SIG-M5 treated with dmso at 0.1 percent for 504 hours (cell line): ENCODE data around the gene TCF25.
A peak's percentile ranks its signal among the peaks of the same experiment; 100 is the strongest.
"Not testable (repeated sequence)": the region's sequence is repeated elsewhere in the genome, so short reads cannot be mapped to it uniquely, and the experiment has no call there.

Experiments used
- DNase-seq: peaks from one replicate; lab custom pipeline; 2025; ENCODE audit not compliant: unreplicated experiment; lab: John Stamatoyannopoulos, UW

The TCF25 gene

DNA sequence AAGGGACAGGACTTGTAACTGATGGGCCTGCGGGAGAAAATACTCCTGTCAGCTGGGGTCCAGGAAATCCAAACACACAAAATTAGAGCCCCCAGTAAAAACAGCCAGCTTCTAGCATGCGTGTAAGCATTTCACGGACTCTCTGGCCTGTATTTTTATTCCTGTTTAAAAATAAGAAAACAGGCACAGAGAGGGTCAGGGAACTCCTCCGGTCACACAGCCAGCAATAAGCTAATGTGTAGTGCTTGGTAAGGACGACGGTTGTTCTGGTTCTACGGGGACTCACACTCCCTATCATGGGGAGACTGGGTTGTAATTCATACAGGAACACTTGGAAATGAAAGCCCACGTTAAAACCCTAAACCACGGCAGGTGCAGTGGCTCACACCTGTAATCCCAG, 1.5 kb upstream of the TCF25 start:
- no peak for DNase-seq

DNA sequence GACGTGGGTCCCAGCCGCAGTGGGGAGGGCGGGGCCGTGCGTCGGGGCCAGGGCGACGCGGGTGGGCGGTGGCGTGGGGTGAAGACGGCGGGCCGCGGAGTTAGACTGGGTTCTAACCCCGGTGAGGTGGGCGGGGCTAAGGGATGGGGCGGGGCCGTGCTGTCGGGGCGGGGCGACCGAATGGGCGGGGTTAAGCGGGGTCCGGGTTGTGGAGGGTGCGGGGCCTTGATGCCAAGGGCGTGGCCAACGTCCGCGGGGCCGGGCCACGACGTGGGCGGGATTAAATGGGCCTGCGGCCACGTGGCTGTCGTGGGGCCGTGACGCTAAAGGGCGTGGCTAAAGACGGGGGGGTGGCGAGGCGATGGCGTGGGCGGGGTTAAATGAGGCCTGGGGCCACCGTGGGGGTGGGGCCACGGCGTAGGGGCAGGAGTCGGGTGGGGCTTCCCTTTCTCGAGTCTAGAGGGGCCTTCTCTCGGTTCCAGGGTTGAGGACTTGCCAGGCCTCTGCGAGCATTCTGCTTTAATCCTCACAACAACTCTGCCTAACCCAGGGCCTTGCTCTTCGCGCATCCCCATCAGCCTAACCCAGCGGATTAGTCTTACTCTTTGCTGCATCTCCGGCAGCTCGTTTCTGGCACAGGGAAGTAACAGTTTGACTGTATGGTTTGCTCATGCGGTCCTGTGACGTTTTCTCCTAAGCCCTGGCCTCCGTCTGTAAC, 739 bp downstream of the TCF25 start:
- peak; percentile 92 for DNase-seq

DNA sequence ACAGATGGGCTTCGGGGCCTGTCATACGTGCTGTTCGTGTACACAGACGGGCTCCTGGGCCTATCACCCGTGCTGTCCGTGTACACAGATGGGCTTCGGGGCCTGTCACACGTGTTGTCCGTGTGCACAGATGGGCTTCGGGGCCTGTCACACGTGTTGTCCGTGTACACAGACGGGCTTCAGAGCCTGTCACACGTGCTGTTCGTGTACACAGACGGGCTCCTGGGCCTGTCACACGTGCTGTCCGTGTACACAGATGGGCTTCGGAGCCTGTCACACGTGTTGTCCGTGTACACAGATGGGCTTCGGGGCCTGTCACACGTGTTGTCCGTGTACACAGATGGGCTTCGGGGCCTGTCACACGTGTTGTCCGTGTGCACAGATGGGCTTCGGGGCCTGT, 5.7 kb downstream of the TCF25 start:
- not testable (repeated sequence) for DNase-seq

DNA sequence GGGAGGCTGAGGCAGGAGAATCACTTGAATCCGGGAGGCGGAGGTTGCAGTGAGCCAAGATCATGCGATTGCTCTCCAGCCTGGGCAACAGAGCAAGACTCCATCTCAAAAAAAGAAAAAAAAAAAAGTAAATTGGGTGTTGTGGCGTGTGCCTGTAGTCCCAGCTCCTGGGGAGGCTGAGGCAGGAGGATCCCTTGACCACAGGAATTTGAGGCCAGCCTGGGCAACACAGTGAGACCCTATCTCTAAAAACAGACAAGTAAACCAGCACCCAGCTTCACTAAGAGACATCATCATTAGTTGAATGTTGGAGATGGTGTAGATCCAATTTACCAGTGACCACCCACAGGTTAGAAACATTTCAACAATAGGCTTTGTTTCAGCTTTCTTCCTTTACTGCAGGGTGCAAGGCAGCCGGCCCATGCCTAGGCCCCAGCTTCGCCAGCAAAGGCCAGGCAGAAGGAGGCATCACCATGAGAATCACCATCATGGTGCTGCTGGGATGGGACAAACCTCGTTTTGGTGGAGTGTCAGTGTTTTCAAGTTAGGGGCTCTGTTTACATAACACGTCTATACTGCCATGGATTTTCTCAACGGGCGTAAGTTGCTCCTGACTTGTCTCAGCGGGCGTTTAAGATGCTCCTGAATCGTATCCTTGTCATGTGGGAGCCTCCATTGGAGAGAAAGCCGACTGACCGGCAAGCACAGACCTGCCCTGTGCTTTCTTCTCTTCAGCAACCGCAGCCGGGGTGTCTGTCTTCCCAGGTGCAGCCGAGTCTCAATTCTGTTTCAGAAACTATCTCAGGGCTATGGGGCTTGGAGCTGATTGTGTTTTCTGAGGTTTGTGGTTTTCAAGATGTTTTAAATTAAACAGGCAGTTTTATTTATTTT, 7.3 kb downstream of the TCF25 start:
- no peak for DNase-seq

DNA sequence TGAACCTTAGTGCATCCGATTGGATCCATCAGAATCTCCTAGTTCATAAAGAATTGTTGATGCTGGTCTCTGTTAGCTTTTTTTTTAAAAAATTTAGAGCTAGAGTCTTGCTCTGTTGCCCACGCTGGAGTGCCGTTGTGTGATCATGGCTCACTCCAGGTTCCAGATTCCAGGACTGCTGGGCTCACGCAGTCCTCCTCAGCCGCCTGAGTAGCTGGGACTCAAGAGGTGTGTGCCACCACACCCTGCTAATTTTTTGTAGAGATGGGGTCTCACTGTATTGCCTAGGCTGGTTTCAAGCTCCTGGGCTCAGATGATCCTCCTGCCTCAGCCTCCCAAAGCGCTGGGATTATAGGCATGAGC, 8.0 kb downstream of the TCF25 start:
- no peak for DNase-seq

DNA sequence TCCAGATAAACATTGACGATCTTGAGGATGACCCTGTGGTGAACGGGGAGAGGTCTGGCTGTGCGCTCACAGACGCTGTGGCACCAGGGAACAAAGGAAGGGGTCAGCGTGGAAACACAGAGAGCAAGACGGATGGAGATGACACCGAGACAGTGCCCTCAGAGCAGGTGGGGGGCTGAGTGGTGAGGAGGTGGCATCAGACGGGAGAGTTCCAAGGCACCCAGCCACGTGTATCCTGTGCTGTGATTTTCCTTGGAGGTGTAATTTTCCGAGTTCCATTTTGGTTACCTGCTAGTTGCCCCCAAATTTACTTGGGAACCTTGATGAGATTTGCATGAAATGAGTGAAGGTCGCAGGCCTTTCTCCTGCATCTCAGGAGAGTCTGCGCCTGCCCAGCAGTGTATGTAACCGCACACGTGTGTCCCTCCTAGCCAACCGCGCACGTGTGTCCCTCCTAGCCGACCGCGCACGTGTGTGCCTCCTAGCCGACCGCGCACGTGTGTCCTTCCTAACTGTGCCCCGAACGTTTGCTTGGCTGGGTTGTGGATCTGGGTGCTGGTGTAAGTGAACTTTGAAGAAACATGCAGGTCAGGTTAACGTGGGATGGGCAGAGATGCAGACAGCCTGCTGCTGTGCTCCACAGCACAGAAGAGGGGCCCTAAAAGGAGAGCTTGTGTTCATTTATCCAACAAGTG, 10.1 kb downstream of the TCF25 start:
- DNase-seq = no peak

DNA sequence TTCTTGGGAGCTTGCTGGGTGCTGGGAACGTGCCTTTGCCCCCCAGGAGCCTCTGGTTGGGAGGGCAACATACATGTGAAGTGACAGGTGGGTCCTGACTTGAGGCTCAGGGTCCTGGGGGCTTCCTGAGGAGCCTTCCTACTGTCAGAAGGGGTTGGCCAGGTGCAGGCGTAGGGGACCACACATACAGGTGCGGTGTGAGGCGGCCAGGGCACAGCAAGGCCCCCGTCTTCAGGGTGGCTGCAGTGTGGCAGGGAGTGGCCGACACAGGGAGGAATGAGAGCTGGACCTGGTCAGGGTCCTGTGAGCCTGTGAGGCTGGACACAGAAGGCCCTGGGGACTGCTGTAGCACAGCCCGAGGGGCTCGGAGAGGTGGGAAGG, 10.6 kb downstream of the TCF25 start:
- DNase-seq = no peak

DNA sequence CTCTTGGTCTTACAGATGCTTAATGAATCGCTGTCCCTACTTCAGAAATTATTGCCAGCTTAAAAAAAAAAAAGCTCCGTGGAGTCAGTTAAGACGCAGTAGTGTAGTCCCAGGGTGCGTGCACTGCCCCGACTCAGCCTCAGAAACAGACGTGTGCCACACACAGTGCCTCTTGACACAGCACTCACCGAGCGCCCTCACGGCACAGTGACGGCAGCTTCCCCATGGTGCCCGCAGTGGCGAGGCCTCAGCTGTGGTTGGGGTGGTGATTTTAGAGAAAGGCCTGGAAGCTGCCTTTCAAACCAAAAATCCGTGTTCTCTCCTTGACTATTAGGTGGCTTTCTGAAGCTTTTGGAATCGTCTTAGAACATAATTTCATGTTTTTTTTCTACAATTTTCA, 13.9 kb downstream of the TCF25 start:
- DNase-seq = no peak

DNA sequence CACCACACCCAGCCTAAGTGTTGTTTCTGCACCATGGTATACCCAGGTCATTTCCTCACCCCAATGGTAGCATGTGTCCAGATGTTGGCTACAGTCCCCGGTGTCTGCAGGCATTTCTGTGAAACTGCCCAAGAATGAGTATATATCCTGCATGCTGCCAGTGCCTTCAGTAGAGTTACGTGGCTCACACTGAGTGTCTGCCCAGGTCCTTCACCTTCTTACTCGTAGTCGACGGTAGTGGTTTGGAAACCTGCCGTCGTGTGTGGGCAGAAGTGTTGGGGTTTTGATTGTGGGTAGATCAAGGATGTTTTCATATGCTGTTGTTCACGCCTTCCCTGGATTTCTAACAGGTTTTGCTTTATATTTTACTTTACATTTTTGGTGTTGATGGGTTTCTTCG, 16.8 kb downstream of the TCF25 start:
- DNase-seq = no peak

DNA sequence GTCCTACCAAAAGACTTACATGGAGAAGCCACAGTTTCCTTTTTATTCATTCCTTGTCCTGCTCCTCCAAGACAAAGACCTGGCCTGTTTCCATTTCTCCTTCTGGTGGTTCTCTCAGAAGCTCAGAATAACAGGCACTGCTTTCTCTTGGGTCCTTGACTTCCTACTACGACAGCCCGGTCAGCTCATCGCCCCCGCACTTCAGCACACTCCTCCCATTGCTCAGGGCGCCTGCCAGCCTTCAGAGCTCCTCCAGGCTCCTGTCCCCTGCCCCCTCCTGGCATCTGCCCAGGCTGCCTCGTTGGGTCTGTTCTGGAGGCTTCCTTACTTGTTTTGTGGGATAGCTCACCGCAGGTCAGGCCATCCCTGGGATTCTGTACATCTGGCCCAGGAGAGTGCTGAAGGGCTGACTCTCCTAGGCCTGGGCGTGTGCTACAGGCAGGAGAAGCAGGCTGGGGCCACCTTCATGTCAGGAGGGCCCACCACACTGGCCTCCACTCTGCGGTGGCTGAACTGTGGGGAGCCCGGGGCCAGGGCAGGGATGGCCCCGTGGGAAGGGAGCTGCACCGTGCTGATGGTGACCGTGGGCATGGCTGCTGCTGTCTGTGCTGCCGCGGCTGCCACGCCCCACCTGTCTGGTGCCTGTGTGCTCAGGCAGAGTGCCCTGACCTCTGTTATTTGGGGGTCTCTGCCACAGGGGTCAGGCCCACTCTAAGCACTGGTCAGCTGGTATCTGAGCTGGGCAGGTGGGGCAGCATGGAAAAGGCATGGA, 17.7 kb downstream of the TCF25 start:
- no peak for DNase-seq

DNA sequence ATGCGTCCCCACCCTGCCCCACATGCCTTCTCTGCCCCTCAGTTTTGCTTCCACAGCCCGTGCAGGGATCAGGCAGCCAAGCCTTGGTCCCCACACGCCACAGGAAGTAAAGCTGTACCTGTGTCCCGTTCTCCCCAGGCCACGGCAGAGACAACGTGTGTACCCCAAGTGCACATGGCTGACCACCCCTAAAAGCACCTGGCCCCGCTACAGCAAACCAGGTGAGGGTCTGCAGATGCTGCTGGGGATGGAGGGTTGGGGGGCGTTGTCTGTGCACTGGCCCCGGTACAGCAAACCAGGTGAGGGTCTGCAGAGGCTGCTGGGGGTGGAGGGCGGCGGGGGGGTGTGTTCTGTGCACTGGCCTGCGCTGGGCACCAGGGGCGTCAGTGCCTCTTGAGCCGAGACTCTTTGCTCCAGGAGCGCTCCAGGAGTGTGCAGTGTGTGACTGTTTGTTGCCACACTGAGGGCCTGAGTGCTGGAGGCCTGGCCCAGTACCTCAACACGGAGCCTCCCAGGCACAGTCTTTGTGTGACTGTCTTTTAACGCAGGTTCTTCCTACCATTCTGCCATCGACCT, 18.8 kb downstream of the TCF25 start:
- DNase-seq = no peak

DNA sequence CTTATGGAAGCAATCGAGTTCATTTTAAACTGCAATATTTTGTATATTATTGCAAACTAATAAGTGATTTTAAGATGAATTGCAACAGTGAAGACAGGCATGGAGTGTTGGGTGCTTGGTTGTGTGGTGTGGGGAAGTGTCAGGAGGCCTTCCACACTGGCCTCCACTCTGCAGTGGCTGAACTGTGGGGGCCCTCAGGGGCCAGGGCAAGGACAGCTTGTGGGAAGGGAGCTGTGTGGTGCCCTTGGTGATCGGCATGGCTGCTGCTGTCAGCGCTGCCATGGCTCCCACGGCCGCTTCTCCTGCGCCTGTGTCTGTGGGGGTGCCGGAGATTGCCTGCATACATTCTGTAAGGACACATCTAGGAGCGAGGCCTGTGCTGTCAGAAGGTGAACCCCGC, 19.2 kb downstream of the TCF25 start:
- no peak for DNase-seq

DNA sequence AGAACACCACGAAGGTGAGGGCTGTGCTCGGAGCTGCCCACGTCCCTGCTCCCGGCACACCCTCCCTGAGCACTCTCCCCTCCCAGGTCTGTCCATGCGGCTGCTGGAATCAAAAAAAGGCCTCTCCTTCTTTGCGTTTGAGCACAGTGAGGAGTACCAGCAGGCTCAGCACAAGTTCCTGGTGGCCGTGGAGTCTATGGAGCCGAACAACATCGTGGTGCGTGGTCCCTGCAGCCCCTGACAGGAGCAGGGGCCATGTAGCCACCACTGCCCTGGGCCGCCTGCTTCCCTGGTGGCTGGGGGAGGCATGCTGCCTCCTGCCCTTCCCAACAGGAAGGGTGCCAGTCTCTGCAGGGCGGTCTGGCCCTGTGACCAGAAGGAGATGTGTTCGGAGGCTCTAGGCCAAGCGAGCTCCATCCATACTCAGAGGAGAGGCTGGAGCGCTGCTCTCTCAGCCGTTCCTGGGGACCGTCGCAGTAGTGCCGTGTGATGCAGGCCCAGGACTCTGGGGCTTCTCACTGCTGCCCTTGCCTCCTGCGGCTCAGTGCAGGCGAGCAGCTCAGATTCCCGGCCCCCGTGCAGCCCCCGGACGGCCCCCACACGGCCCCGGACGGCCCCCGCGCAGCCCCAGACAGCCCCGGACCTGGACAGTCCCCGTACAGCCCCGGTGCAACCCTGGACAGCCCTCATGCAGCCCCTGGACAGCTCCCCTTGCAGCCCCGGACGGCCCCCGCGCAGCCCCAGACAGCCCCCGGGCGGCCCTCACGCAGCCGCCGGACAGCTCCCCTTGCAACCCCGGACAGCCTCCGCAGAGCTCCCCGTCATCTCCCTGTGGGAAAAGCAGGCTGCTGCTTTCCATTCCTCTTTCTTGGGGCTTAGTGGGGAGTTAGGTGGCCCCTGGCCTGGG, 20.5 kb downstream of the TCF25 start:
- no peak for DNase-seq

DNA sequence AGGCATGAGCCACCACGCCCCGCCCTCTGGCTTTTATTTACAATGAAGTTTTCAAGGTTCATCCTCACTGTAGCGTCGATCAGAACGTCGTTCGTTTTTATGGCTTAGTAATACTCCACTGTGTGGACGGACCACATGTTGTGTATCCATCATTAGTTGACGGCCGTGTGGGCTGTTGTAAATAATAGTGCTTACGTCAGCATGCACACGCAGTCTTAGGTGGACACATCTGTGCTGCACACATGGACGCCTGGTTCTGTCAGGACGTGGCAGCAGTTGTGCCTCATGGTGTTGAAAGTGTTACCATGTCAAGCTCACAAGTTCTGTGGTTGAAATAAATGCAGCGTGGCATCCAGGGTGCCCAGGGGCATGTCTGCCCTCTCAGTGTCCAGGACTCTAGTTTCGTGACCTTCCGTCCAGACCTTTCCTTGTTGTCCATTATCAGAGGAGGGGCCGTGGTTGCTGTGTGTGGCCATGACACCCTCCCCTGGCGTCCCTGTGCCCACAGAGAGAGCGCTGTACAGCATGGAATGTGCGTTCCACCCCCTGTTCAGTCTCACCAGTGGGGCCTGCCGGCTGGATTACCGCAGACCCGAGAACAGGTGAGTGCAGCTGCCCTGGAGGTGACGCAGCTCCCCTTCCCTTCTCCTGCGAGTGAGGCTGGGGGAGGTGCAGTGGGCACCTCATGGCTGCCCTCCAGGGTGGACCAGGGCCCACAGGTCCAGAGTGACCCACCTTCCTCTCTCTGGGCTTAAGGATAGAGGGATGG, 22.3 kb downstream of the TCF25 start:
- no peak for DNase-seq

DNA sequence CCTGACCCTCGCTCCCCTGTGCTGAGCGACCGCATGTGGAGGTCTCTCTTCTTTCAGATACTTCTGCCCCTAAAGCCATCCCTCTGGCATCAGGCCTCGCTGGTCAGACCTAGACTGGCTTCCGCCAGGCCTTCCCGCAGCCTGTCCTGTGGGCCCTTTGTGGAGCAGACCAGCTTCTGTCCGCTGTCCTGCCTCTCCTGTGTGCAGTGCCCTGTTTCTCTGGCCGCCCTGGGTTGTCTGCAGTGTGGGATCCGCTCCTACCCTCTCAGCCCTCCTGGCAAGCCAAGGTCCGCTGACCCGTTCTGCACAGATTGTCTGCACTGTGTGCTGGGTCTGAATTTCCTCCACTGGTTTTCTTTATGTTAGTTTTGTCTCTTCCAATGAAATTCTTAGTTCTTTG, 23.8 kb downstream of the TCF25 start:
- no peak for DNase-seq

DNA sequence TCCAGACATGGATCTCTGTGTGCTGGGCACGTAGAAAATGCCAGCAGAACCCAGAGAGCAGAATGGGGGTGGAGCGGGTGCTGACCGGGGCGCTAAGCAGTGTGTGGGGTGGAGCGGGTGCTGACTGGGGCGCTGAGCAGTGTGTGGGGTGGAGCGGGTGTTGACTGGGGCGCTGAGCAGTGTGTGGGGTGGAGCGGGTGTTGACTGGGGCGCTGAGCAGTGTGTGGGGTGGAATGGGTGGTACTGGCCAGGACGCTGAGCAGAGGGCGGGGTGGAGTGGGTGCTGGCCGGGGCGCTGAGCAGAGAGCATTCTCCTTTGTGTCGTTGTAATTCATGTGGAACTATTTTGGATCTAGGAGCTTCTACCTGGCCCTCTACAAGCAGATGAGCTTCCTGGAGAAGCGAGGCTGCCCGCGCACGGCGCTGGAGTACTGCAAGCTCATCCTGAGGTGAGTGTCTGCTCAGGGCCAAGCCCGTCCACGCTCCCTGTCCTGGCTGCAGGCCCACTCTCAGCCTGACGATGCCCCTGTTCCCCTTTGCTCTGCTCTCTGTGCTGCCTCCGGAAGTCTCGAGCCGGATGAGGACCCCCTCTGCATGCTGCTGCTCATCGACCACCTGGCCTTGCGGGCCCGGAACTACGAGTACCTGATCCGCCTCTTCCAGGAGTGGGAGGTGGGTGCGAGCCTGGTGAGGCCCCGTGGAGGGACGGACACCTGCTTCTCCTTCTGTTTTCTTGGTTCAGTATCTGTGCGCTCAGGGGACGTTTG, 25.0 kb downstream of the TCF25 start:
- no peak for DNase-seq

DNA sequence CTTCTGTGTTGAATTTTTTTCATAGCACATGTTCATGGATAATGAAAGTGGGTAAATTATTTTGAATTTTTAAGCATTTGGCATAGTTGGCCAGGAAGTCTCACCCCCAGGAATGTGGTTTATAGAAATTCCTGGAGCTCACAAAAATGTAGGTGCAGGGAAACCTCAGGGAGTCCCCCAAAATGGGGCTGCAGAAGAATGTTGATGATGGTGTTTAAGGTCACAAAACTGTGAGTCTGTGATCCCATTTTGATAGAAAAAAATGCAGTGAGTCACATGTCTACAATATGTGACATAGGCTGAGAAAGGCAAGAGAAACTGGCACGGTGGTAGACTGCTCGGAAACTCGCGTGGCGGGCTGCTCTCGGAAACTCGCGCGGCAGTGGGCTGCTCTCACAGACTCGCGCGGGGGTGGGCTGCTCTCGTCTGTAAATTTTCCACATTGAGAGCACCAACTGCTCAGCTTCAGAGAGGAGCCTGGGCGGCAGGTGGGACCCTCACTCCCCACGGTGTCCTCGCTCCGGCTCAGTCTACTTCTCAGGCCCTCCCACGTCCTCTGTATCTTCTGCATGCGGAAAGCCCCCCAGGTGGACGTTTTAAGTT, 26.6 kb downstream of the TCF25 start:
- DNase-seq = no peak

DNA sequence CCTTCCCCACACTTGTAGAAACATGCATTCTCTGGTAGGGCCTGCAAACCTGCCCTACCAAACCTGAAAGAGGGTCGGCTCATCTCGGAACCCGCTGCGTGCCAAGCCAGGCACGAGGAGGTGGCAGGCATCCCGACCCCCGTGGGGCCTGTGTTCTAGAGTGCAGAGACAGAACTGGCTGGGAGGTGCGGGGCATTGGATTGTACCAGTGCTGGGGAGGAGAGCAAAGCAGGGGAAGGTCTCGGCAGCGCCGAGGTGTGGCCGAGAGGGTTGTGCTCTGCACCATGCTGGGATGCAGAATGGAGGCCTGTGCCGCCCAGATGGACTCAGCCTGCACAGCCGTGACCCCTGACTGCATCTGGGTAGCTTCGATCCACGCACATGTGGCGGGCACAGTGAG, 27.5 kb downstream of the TCF25 start:
- DNase-seq = no peak
